ENCODE results near the gene KPTN. TPM values are rescaled to one million over a fixed set of nuclear protein-coding genes. Genes with fewer than 3 reads are reported as not detected.
A peak's percentile ranks its signal among the peaks of the same experiment; 100 is the strongest.

The KPTN gene
- total RNA-seq, 1 donor from 2014 or later = 9.1 TPM

DNA sequence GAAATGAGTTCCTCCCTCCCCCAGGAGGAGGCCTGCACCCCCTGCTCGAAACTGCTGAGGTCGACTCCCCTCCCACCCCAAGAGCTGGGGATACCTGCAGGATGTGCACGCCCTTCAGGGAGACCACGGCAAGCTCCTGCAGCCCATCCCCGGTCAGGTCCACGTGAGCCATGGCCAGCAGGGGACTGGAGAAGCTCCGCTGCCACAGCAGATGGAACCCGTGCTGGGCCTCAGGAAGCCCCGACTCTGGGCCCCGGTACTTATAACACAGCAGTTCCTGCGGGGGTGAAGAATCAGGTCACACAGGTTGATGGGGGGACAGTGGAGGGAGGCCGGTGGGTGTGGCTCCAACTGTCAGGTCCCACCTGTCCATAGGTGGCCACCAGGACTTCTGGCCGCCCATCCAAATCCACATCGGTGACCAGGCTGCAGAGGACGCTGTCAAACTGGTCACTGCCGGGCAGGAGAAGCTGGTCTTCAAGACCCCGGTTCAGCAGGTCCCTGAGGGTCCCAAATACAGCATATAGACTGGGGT, 7.5 kb downstream of the KPTN start:
- H3K36me3 Mint-ChIP-seq (ENCODE audit: low read depth) = peaks cover 3% of the 10 kb centered on the region
- no peak overlapping the region for H3K4me3 Mint-ChIP-seq (ENCODE audit: unreplicated experiment)
- H3K27ac Mint-ChIP-seq (ENCODE audit: unreplicated experiment) = no peak overlapping the region
- H3K9me3 Mint-ChIP-seq (ENCODE audit: low read depth) = no peaks in the 10 kb centered on the region
- TF ChIP-seq, protein P1, sequence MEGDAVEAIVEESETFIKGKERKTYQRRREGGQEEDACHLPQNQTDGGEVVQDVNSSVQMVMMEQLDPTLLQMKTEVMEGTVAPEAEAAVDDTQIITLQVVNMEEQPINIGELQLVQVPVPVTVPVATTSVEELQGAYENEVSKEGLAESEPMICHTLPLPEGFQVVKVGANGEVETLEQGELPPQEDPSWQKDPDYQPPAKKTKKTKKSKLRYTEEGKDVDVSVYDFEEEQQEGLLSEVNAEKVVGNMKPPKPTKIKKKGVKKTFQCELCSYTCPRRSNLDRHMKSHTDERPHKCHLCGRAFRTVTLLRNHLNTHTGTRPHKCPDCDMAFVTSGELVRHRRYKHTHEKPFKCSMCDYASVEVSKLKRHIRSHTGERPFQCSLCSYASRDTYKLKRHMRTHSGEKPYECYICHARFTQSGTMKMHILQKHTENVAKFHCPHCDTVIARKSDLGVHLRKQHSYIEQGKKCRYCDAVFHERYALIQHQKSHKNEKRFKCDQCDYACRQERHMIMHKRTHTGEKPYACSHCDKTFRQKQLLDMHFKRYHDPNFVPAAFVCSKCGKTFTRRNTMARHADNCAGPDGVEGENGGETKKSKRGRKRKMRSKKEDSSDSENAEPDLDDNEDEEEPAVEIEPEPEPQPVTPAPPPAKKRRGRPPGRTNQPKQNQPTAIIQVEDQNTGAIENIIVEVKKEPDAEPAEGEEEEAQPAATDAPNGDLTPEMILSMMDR (IDR thresholded peaks at IDR 0.05) = no peak
- peaks cover 9% of the 10 kb centered on the region for H3K4me1 Mint-ChIP-seq (ENCODE audit: low read depth)
- peaks cover 4% of the 10 kb centered on the region for H3K27me3 Mint-ChIP-seq (ENCODE audit: low read depth)
- DNase-seq (ENCODE audit: low spot score) = no peak

DNA sequence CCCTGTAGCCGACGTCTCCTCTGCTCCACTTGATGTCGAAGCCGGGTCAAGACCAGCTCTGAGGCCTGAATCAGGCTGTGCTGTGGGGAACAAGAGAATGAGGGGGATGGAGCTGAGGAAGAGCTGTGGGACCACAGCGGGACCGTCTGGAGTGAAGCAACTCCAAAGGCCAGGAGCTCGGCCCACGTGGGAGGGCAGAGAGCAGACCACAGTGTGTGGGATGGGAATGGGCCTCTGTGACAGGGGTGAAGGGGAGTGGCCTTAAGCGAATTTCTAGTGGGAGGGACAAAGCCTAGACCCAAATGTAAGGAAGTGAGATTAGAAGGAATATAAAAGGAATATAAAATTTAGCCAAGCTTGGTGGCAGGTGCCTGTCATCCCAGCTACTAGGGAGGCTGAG, 8.6 kb downstream of the KPTN start:
- Mint-ChIP-seq H3K27ac (ENCODE audit: unreplicated experiment) (no peak overlapping the region), H3K9me3 (ENCODE audit: low read depth) (no peaks in the 10 kb centered on the region), H3K4me1 (ENCODE audit: low read depth) (peaks cover 12% of the 10 kb centered on the region), H3K4me3 (ENCODE audit: unreplicated experiment) (no peak overlapping the region), H3K27me3 (ENCODE audit: low read depth) (peaks cover 12% of the 10 kb centered on the region), H3K36me3 (ENCODE audit: low read depth) (peaks cover 3% of the 10 kb centered on the region)
- no peak for DNase-seq (ENCODE audit: low spot score)
- TF ChIP-seq, protein P1 (IDR thresholded peaks at IDR 0.05) = no peak

DNA sequence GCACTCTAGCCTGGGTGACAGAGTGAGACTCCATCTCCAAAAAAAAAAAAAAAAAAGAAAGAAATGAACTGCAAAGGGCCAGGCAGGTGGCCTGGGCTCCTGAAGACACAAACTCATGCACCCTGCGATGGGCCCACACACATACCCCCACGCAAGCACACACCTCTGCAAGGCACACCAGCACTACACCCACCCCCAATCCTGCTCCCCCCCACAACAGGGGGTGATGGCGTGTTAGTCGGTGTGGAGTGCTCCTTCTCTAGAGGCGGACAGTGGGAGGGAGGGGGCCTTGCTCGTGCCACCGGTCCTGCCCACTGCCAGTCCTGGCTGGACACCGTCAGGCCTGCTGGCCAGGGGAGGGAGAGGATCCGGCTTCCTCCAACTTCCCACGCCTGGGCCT, 10.7 kb downstream of the KPTN start:
- no peak for DNase-seq (ENCODE audit: low spot score)
- H3K27me3 Mint-ChIP-seq (ENCODE audit: low read depth) = peaks cover 29% of the 10 kb centered on the region
- H3K36me3 Mint-ChIP-seq (ENCODE audit: low read depth) = peaks cover 3% of the 10 kb centered on the region
- no peak overlapping the region for H3K27ac Mint-ChIP-seq (ENCODE audit: unreplicated experiment)
- H3K4me1 Mint-ChIP-seq (ENCODE audit: low read depth) = peaks cover 12% of the 10 kb centered on the region
- no peak overlapping the region for H3K4me3 Mint-ChIP-seq (ENCODE audit: unreplicated experiment)
- TF ChIP-seq, protein P1 (IDR thresholded peaks at IDR 0.05) = no peak
- H3K9me3 Mint-ChIP-seq (ENCODE audit: low read depth) = no peaks in the 10 kb centered on the region

DNA sequence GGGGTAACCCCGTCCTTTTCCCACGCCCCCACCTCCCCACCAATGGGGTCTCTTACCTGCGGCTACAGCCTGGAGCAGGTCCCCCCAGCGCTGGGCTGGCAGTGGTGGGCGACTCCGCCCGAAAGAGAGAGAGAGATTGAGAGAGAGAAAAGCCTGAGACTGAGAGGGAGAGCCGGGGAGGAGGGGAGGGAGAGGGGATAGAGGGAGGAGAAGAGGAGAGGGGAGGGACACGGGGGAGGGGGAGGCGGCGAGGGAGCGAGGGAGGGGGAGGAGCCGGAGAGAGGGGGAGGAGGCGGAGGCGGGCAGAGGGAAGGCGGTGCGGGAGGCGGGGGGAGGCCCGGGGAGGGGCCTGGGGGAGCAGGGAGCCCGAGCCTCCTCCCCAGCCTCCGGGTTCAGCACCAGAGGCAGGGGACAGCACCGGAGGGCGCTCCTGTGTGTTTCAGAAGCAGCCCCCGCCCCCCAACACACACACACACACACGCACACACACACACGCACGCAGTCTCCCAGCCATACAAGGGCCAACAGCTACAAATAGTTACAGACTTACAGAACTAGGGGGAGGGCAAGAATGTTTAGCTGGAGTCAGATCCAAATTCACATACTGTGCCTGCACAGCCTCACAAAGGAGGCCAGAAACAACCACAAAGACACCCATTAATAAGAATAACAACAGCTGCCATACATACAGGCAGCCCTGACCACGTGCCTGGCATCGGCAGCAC, 12.1 kb downstream of the KPTN start, which contains the start of gene SLC8A2:
Gene SLC8A2 (minus strand): TSS at position 161 of the 725 bp plus-strand sequence. CDS start 5,490 bp downstream, outside the sequence.
- peaks cover 3% of the 10 kb centered on the region for H3K36me3 Mint-ChIP-seq (ENCODE audit: low read depth)
- peaks cover 35% of the 10 kb centered on the region for H3K27me3 Mint-ChIP-seq (ENCODE audit: low read depth)
- TF ChIP-seq, protein P1 (IDR thresholded peaks at IDR 0.05) = no peak
- peak within 1 kb of the TSS; percentile 31 for H3K4me3 Mint-ChIP-seq (ENCODE audit: unreplicated experiment)
- H3K9me3 Mint-ChIP-seq (ENCODE audit: low read depth) = no peaks in the 10 kb centered on the region
- H3K4me1 Mint-ChIP-seq (ENCODE audit: low read depth) = peaks cover 12% of the 10 kb centered on the region
- DNase-seq (ENCODE audit: low spot score) = no peak
- H3K27ac Mint-ChIP-seq (ENCODE audit: unreplicated experiment) = no peak within 1 kb of the TSS

DNA sequence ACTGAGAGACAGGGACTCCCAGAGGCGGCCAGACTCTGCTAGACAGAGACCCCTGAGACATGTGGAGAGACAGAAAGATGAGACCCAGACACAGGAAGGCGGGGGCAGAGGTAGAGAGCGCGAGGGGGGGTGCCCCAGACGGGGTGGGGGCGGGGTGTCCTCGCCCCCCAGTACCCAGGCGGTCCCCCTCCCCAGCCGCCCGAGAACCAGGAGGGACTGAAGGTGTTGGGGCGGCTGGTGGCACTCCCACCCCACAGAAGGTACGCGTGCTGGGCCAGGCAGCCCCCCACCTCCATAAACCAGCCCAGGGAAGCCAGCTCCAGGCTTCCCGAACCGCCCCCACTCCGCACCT, 12.7 kb downstream of the KPTN start:
- no peak for DNase-seq (ENCODE audit: low spot score)
- H3K36me3 Mint-ChIP-seq (ENCODE audit: low read depth) = peaks cover 3% of the 10 kb centered on the region
- peaks cover 36% of the 10 kb centered on the region for H3K27me3 Mint-ChIP-seq (ENCODE audit: low read depth)
- H3K9me3 Mint-ChIP-seq (ENCODE audit: low read depth) = no peaks in the 10 kb centered on the region
- peaks cover 12% of the 10 kb centered on the region for H3K4me1 Mint-ChIP-seq (ENCODE audit: low read depth)
- TF ChIP-seq, protein P1 (IDR thresholded peaks at IDR 0.05) = no peak
- peak overlapping the region; percentile 31 for H3K4me3 Mint-ChIP-seq (ENCODE audit: unreplicated experiment)
- no peak overlapping the region for H3K27ac Mint-ChIP-seq (ENCODE audit: unreplicated experiment)

Data from chondrocyte (in vitro differentiated cells).